Osteoblast (primary cell): ENCODE measurements around the gene CACNA1F. TPM values are rescaled to one million over a fixed set of nuclear protein-coding genes. Genes with fewer than 3 reads are reported as not detected.

Source experiments
- DNase-seq: peaks from one replicate; pipeline ENCODE4 v3.0.0; 2011; ENCODE audit warnings: low spot score, mixed read lengths; ENCODE audit not compliant: insufficient read length; ENCODE audit errors: missing footprints
- H2AFZ ChIP-seq: 2 replicates; pipeline ENCODE4 v1.6.0; 2011; ENCODE audit warnings: mild to moderate bottlenecking, low read length
- H3K27ac ChIP-seq: 2 replicates; pipeline ENCODE4 v1.5.1; 2011; ENCODE audit warnings: mild to moderate bottlenecking, low read depth, low read length, moderate library complexity
- H3K27me3 ChIP-seq: 2 replicates; pipeline ENCODE4 v1.6.0; 2012; ENCODE audit warnings: mild to moderate bottlenecking, control low read depth, inconsistent platforms, low read length, moderate library complexity; ENCODE audit not compliant: insufficient read depth
- H3K36me3 ChIP-seq: 2 replicates; pipeline ENCODE4 v1.5.1; 2011; ENCODE audit warnings: mild to moderate bottlenecking, low read length, control low read depth, moderate library complexity; ENCODE audit not compliant: insufficient read depth
- H3K4me1 ChIP-seq: 2 replicates; pipeline ENCODE4 v1.5.1; 2011; ENCODE audit warnings: mild to moderate bottlenecking, low read length, control low read depth, moderate library complexity; ENCODE audit not compliant: insufficient read depth
- H3K4me2 ChIP-seq: 2 replicates; pipeline ENCODE4 v1.6.0; 2011; ENCODE audit warnings: mild to moderate bottlenecking, low read length; ENCODE audit not compliant: insufficient read depth
- H3K4me3 ChIP-seq: fragments of 200-600 bp; sonication (generic); 3 replicates; pipeline ENCODE4 v1.5.1; 2012; ENCODE audit warnings: mild to moderate bottlenecking, low read length, inconsistent platforms; ENCODE audit not compliant: insufficient read depth
- H3K79me2 ChIP-seq: 2 replicates; pipeline ENCODE4 v1.6.0; 2012; ENCODE audit warnings: mild to moderate bottlenecking, low read length, control low read depth, inconsistent platforms; ENCODE audit not compliant: insufficient read depth
- H3K9me3 ChIP-seq: 2 replicates; pipeline ENCODE4 v1.5.1; 2011; ENCODE audit warnings: low read depth, low read length, control low read depth
- H4K20me1 ChIP-seq: 2 replicates; pipeline ENCODE4 v1.6.0; 2012; ENCODE audit warnings: mild to moderate bottlenecking, low read length, control low read depth; ENCODE audit not compliant: insufficient read depth
- total RNA-seq: library from RNA; depleted of rRNA; stranded (reverse); fragments of >200 nt; gene quantifications from 2 replicates; pipeline ENCODE4 v1.2.3, GENCODE V29; 2012
- TF ChIP-seq, protein P1 (sequence below): IDR thresholded peaks from 2 replicates; pipeline ENCODE4 v1.5.1; 2011; ENCODE audit warnings: mild to moderate bottlenecking, low read depth, low read length, moderate library complexity; ENCODE audit errors: extremely low read depth

Gene CACNA1F
- total RNA-seq, 1 donor: not detected

- DNase-seq: peak; percentile 87
These were observed 2.5 kb downstream of the CACNA1F start for GRCh38 chrX:49230500-49231232.

GRCh38 chrX:49228185-49228584 lies 5.0 kb downstream of the CACNA1F start:
- H3K79me2 ChIP-seq: no peaks in the 10 kb centered on the region
- no peak for DNase-seq
- no peak overlapping the region for H3K4me3 ChIP-seq
- no peak overlapping the region for H2AFZ ChIP-seq
- TF ChIP-seq, protein P1, sequence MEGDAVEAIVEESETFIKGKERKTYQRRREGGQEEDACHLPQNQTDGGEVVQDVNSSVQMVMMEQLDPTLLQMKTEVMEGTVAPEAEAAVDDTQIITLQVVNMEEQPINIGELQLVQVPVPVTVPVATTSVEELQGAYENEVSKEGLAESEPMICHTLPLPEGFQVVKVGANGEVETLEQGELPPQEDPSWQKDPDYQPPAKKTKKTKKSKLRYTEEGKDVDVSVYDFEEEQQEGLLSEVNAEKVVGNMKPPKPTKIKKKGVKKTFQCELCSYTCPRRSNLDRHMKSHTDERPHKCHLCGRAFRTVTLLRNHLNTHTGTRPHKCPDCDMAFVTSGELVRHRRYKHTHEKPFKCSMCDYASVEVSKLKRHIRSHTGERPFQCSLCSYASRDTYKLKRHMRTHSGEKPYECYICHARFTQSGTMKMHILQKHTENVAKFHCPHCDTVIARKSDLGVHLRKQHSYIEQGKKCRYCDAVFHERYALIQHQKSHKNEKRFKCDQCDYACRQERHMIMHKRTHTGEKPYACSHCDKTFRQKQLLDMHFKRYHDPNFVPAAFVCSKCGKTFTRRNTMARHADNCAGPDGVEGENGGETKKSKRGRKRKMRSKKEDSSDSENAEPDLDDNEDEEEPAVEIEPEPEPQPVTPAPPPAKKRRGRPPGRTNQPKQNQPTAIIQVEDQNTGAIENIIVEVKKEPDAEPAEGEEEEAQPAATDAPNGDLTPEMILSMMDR: no peak
- no peak overlapping the region for H3K27ac ChIP-seq
- no peak overlapping the region for H3K4me2 ChIP-seq
- no peaks in the 10 kb centered on the region for H3K36me3 ChIP-seq
- H3K27me3 ChIP-seq: peaks cover 2% of the 10 kb centered on the region
- H4K20me1 ChIP-seq: no peaks in the 10 kb centered on the region
- H3K4me1 ChIP-seq: no peaks in the 10 kb centered on the region
- no peaks in the 10 kb centered on the region for H3K9me3 ChIP-seq

More at GRCh38 chrX:49230500-49231232, 2.5 kb downstream of the CACNA1F start:
- TF ChIP-seq, protein P1: no peak
- H3K79me2 ChIP-seq: no peaks in the 10 kb centered on the region
- H3K9me3 ChIP-seq: no peaks in the 10 kb centered on the region
- H3K4me1 ChIP-seq: no peaks in the 10 kb centered on the region
- peak overlapping the region; percentile 58 for H3K4me2 ChIP-seq
- no peaks in the 10 kb centered on the region for H4K20me1 ChIP-seq
- no peaks in the 10 kb centered on the region for H3K27me3 ChIP-seq
- H2AFZ ChIP-seq: peak overlapping the region; percentile 70
- H3K4me3 ChIP-seq: peak overlapping the region; percentile 42
- no peak overlapping the region for H3K27ac ChIP-seq
- H3K36me3 ChIP-seq: no peaks in the 10 kb centered on the region

- no peak overlapping the region for H3K4me3 ChIP-seq
- no peak overlapping the region for H2AFZ ChIP-seq
- no peaks in the 10 kb centered on the region for H3K9me3 ChIP-seq
- H3K27me3 ChIP-seq: peaks cover 2% of the 10 kb centered on the region
- H3K79me2 ChIP-seq: no peaks in the 10 kb centered on the region
- no peaks in the 10 kb centered on the region for H3K4me1 ChIP-seq
- no peaks in the 10 kb centered on the region for H3K36me3 ChIP-seq
- no peak overlapping the region for H3K4me2 ChIP-seq
- H3K27ac ChIP-seq: no peak overlapping the region
- peak; percentile 50 for DNase-seq
- no peaks in the 10 kb centered on the region for H4K20me1 ChIP-seq
- TF ChIP-seq, protein P1: no peak
These were observed 5.4 kb downstream of the CACNA1F start for GRCh38 chrX:49227726-49228125.

DNA sequence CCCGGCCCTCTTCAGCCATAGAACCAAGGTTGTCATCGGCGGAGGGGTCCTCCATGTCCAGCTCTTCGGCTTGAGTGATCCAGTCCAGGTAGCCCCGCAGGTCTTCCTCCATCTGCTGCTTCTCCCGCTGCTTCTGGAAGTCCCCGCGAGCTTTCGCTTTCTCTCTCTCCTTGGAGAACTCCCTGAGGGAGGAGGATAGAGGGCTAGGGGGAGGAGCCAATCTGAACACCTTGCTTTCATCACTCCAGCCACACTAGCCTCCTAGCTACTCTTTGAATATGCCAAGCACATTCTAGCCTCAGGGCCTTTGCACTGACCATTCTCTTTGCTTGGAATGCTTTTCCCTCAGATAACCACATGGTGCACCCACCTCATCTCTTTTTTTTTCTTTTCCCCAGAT lies 6.2 kb downstream of the CACNA1F start:
- Histone ChIP-seq H3K79me2 (no peaks in the 10 kb centered on the region), H3K4me2 (no peak overlapping the region), H3K9me3 (no peaks in the 10 kb centered on the region), H3K4me3 (no peak overlapping the region), H3K27ac (no peak overlapping the region), H4K20me1 (no peaks in the 10 kb centered on the region), H2AFZ (no peak overlapping the region), H3K4me1 (no peaks in the 10 kb centered on the region), H3K27me3 (peaks cover 2% of the 10 kb centered on the region), H3K36me3 (no peaks in the 10 kb centered on the region)
- peak; percentile 54 for DNase-seq
- TF ChIP-seq, protein P1: no peak
